NCI-H1105 treated with DMSO at 0.1 percent for 48 hours (cell line): Measurements from ENCODE around the gene RIPK3.
"Not testable (repeated sequence)": the region's sequence is repeated elsewhere in the genome, so short reads cannot be mapped to it uniquely, and the experiment has no call there.

Experiments used
- DNase-seq: peaks from one replicate; lab custom pipeline; 2025; lab: John Stamatoyannopoulos, UW

RIPK3 gene

DNA sequence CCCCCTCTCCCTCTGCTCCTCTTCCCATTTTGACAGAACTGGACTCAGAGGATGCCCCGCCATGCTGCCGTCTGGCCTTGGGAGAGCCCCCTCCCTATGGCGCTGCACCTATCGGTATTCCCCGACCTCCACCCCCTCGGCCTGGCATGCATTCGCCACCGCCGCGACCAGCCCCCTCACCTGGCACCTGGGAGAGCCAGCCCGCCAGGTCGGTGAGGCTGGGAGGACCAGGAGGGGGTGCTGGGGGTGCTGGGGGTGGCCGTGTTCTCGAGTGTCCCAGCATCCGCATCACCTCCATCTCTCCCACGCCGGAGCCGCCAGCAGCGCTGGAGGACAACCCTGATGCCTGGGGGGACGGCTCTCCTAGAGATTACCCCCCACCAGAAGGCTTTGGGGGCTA lies 29.7 kb upstream of the RIPK3 start:
- no peak for DNase-seq

- DNase-seq: peak; percentile 60
Observed at GRCh38 chr14:24368562-24369252, 28.9 kb upstream of the RIPK3 start.

GRCh38 chr14:24368212-24368561 lies 28.4 kb upstream of the RIPK3 start:
- DNase-seq: no peak

GRCh38 chr14:24367514-24368211 lies 27.9 kb upstream of the RIPK3 start, which contains the start of gene NFATC4:
Gene NFATC4 (plus strand): TSS chr14:24368184. CDS start chr14:24368341, 157 bp downstream.
- DNase-seq: peak; percentile 92

DNA sequence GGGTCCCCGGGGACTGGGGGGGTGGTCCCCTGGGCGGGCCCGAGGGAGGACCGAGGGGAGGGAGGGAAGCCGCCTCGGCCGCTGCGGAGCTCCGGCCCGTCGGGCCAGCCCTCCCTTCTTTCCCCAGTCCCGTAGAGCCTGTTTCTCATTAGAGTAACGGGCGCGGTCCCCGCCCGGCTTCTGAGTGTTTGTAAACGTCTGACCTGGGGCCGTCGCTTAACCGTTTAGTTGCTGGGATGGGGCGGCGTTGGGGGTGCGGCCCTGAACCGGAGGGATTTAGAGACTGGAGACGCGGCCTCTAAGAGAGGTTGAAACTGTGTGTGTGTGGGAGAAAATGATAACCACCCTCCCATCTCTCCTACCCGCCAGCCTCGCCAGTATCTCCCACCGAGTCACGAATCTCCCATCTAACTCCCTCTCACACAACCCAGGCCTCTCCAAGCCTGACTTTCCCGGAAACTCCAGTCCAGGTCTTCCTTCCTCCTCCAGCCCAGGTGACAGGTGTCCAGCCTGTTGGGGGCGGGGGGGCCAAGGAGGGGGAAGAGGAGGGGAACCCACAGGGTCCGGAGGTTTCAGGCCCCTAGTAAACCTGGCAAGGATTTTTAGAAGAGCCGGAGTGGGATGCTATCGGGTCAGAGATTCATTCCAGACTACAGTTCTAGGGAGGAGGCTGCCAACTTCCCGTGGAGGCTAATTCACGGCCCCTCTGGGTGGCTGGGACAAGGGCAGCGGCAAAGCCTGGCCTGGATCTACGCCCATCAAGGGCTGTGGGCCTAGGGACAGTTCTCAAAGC lies 27.1 kb upstream of the RIPK3 start:
- peak; percentile 97 for DNase-seq

- no peak for DNase-seq
Observed at GRCh38 chr14:24366413-24366720, 26.6 kb upstream of the RIPK3 start.

DNA sequence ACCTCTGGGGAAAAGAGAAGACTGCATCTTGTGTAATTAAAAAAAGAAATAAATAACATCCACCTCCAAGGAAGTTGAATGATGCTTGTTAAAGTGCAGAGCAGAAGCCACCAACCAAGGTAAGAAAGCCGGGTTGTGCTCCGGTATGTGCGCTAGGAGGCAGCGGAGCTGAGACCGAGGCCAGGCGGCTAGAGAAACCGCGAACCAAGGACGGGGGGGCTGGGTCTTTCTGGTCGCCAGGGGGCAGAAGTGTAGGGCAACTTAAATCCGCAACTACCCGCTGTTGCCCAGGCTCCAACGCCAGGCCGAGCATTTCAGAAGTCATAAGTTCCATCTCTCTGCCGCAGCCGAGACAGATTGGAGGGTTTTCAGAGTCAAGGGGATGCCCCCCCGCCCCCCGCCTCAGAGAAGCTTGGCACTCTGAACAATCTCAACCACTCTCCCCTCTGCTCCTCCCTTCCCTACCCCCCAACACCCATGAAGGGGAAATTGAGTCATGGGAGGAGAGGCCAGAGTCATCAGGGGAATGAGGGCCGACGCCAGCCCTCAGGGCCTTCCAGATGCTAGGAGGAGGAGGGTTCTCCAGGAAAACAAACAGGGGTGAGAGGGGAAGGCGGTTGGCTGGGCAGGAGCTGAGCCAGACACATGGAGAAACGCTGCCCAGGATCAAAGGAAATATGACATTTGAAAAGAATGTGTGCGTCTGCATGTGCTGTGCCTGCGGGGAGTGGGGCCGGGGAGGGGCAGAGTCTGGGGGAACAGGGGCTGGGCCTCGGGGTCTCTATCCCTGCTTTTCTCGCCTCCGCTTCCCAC lies 26.0 kb upstream of the RIPK3 start:
- peak; percentile 85 for DNase-seq

GRCh38 chr14:24364841-24365240 lies 25.1 kb upstream of the RIPK3 start:
- DNase-seq: no peak

GRCh38 chr14:24363401-24363800 lies 23.6 kb upstream of the RIPK3 start:
- DNase-seq: no peak

- DNase-seq: no peak
Observed at GRCh38 chr14:24362241-24362960, 22.6 kb upstream of the RIPK3 start.

- DNase-seq: no peak
Observed at GRCh38 chr14:24361326-24361725, 21.5 kb upstream of the RIPK3 start.

DNA sequence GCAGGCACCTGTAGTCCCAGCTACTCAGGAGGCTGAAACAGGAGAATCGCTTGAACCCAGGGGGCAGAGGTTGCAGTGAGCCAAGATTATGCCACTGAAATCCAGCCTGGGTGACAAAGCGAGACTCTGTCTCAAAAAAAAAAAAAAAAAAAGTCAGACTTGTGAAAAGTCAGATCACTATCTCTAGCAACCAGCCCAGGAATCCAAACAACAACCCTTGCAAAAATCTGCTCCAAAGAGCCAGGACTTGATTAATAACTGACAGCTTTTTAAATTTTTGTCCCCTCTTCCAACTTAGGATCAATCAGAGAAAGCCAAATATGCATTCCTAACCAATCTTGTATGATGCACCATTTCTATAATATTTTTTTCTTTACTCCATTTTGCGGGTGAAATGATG lies 20.5 kb upstream of the RIPK3 start:
- no peak for DNase-seq

DNA sequence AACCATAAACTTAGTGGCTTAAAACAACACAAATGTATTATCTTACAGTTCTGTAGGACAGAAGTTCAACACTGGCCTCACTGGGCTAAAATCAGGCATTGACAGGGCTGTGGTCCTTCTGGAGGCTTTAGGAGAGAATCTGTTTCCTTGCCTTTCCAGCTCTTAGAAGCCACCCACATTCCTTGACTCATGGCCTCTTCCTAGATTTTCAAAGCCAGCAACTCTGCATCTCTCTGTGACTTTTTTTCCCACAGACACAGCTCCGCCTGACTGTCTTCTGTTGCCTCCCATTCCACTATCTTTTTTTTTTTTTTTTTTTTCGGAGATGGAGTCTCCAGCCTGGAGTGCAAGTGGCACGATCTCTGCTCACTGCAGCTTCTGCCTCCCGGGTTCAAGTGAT lies 16.4 kb upstream of the RIPK3 start:
- no peak for DNase-seq

- DNase-seq: no peak
Observed at GRCh38 chr14:24355009-24355408, 15.2 kb upstream of the RIPK3 start.

- not testable (repeated sequence) for DNase-seq
Observed at GRCh38 chr14:24354482-24354825, 14.7 kb upstream of the RIPK3 start.

DNA sequence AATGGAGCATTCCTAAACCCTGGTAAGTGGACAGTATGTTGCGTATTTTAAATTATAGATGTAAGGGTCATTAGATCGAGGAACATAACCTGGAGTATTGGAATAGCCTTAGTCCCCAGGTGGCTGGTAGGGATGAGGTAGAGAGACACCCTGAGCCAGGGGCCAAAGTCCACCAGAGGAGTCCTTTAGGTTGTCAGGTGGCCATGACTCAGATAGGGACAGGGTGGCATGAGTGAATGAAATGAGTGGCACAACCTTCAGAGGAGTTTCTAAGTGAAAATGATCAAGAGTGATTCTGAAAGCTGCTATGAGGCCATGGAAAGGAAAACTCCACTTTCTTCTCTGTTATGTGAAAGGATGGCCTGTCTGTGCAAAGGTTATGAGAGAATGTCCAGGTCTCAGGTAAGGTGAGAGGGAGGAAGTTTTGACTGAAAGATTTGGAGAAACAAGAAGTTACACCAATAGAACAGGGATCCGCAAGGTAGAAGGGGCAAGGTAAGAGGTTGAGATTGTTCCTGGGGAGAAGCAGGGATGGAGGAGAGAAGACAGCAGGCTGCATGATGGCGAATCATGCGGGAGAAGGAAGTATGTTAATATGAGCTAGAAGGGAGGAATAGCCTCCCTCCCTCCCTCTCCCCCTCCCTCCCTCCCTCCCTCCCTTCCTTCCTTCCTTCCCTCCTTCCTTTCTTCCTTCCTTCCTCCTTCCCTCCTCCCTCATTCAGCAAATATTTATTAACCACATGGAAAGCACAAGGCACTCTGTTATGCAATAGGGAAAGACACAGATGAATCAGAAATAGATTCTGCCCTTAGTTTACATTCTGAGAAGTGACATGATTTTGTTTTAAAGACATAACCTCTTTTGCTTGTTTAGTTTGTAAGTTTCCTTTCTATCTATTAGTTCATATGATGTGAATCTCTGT lies 14.0 kb upstream of the RIPK3 start:
- no peak for DNase-seq

- peak; percentile 14 for DNase-seq
Observed at GRCh38 chr14:24351517-24351916, 11.7 kb upstream of the RIPK3 start.

DNA sequence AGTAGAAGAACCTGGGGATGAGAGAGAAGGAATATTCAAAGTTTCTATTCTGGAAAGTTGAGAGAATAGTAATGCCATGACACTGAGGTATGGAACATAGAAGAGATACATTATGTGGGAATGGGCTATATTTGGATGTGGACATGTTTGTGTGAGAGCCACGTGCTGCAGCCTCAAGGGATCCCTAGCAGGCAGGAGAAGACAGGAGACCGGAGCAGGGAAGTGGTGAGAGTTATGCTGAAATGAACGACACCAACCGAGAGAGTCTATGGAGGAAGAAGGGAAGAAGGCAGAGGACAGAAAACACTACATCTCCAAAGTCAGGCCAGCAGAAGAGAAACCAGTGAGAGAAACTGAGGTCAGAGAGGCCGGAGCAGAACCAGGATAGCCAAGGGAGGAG lies 10.0 kb upstream of the RIPK3 start:
- DNase-seq: no peak

DNA sequence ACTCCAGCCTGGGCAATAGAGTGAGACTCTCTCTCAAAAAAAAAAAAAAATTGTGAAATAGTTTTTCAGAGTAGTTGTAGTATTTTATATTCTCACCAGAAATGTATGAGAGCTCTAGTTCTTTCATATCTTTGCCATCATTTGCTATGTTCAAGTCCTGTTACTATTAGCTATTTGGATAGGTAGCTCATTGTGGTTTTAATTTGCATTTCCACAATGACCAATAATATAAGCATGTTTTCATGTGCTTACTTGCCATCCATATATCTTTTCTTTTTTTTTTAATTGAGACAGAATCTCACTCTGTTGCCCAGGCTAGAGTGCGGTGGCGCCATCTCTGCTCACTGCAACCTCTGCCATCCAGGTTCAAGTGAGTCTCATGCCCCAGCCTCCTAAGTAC lies 8.4 kb upstream of the RIPK3 start:
- no peak for DNase-seq

- no peak for DNase-seq
Observed at GRCh38 chr14:24347134-24347533, 7.3 kb upstream of the RIPK3 start.
